Upper lobe of left lung (tissue), 6 donors: ENCODE results near the gene KCNK6. TPM values are rescaled to one million over a fixed set of nuclear protein-coding genes. Genes with fewer than 3 reads are reported as not detected.
A peak's percentile ranks its signal among the peaks of the same experiment; 100 is the strongest.

ENCODE experiments used
- ATAC-seq, 2 donors: fragments of 200-7000 bp; cut with Tn5 transposase; one replicate each; pipeline ENCODE4 v1.9.1; 2022; ENCODE audit warnings: mild to moderate bottlenecking in 2 of 2, moderate library complexity in 2 of 2; ENCODE audit not compliant: low FRiP score in 2 of 2
- DNase-seq, 2 donors: peaks; one replicate each; pipeline ENCODE4 v3.0.0-alpha.2; 2019 to 2020
- H3K27ac ChIP-seq, 4 donors: fragments of 200-600 bp; sonication (generic); one replicate each; pipeline ENCODE4 v1.5.1; 2016 to 2019
- H3K27me3 ChIP-seq, 4 donors: fragments of 200-600 bp; sonication (generic); one replicate each; pipeline ENCODE4 v1.5.1; 2017 to 2019
- H3K36me3 ChIP-seq, 4 donors: fragments of 200-600 bp; sonication (generic); one replicate each; pipeline ENCODE4 v1.5.1; 2016 to 2019
- H3K4me1 ChIP-seq, 4 donors: fragments of 200-600 bp; sonication (generic); one replicate each; pipeline ENCODE4 v1.5.1; 2018 to 2019
- H3K4me3 ChIP-seq, 4 donors: fragments of 200-600 bp; sonication (generic); one replicate each; pipeline ENCODE4 v1.5.1; 2017 to 2019; ENCODE audit warnings: mild to moderate bottlenecking in 2 of 4, moderate library complexity in 1 of 4
- H3K9me3 ChIP-seq, 4 donors: fragments of 200-600 bp; sonication (generic); one replicate each; pipeline ENCODE4 v1.5.1; 2018 to 2019
- EP300 ChIP-seq, 4 donors: sonication (generic); formaldehyde crosslinking; IDR thresholded peaks; one replicate each; pipeline ENCODE4 v1.5.1; 2017; ENCODE audit warnings: antibody characterized with exemption in 4 of 4, control low read depth in 2 of 4
- POLR2A ChIP-seq, 4 donors: fragments of 450-650 bp; IDR thresholded peaks; one replicate each; pipeline ENCODE4 v1.5.1; 2016 to 2017; ENCODE audit warnings: antibody characterized with exemption in 4 of 4, mild to moderate bottlenecking in 2 of 4
- POLR2AphosphoS5 ChIP-seq, 2 donors: sonication (generic); formaldehyde crosslinking; IDR thresholded peaks; one replicate each; pipeline ENCODE4 v1.5.1; 2017; ENCODE audit warnings: antibody characterized with exemption in 2 of 2
- WGBS, 2 donors: methylation state at CpG; one replicate each; pipeline ENCODE4 v1.1.5; 2017 to 2018; 5-methylcytosine and 5-hydroxymethylcytosine counted together
- total RNA-seq, 6 donors: library from RNA; depleted of rRNA in 4 of 6; stranded (reverse); fragments of >200 nt in 4 of 6; gene quantifications; one replicate each; pipeline versions ENCODE4 v1.1.0 to v1.2.1, GENCODE V29; 2016 to 2021
- TF ChIP-seq, protein P1 (sequence below), 6 experiments: fragments of 450-650 bp in 4 of 6; fragments of 200-600 bp in 2 of 6; sonication (generic) in 2 of 6; IDR thresholded peaks; one replicate each; pipeline ENCODE4 v1.5.1; 2016 to 2019; ENCODE audit warnings: antibody characterized with exemption in 6 of 6
- donor health status: DM: no; HTN: no; CAD: no; lungs with moderate emphysema.
- donor health status: DM: no; HTN: yes; CAD: no; lungs with severe emphysema.

KCNK6 gene
- total RNA-seq, 6 donors from 2014 or later, result 6.8 to 22.0 (median 12.0) TPM

DNA sequence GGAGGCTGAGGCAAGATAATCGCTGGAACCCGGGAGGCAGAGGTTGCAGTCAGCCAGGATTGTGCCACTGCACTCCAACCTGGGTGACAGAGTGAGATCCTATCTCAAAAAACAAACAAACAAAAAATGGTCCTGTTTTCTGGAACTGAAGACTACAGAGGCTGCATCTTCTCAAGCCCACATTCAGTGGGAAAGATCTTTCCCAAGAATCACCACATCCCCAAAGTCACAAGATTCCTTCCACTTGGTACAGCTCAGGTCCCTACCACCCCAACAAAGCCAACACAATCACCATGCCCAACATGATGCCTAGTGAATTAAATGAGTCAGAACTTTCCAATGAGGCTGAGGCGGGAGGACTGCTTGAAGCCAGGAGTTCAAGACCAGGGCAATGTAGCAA lies 31.2 kb downstream of the KCNK6 start:
- DNase-seq (no peak), ATAC-seq (no peak)
- Histone ChIP-seq H3K4me3 (no peak overlapping the region), H3K27me3 (peaks cover 0 to 5% (median 0%) of the 10 kb centered on the region in 4 donors), H3K4me1 (no peaks in the 10 kb centered on the region), H3K9me3 (no peaks in the 10 kb centered on the region), H3K27ac (no peak overlapping the region), H3K36me3 (no peaks in the 10 kb centered on the region)
- TF ChIP-seq EP300 (IDR thresholded peaks at IDR 0.05), result no peak
- TF ChIP-seq, protein P1, sequence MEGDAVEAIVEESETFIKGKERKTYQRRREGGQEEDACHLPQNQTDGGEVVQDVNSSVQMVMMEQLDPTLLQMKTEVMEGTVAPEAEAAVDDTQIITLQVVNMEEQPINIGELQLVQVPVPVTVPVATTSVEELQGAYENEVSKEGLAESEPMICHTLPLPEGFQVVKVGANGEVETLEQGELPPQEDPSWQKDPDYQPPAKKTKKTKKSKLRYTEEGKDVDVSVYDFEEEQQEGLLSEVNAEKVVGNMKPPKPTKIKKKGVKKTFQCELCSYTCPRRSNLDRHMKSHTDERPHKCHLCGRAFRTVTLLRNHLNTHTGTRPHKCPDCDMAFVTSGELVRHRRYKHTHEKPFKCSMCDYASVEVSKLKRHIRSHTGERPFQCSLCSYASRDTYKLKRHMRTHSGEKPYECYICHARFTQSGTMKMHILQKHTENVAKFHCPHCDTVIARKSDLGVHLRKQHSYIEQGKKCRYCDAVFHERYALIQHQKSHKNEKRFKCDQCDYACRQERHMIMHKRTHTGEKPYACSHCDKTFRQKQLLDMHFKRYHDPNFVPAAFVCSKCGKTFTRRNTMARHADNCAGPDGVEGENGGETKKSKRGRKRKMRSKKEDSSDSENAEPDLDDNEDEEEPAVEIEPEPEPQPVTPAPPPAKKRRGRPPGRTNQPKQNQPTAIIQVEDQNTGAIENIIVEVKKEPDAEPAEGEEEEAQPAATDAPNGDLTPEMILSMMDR (IDR thresholded peaks at IDR 0.05), result no peak
- TF ChIP-seq POLR2A (IDR thresholded peaks at IDR 0.05), result no peak
- TF ChIP-seq POLR2AphosphoS5 (IDR thresholded peaks at IDR 0.05), result no peak
- 74 to 78% methylated on average over 3 of the region's 3 CpGs for WGBS, 2 donors

- no peak for DNase-seq
- H3K36me3 ChIP-seq, result no peaks in the 10 kb centered on the region
- H3K4me3 ChIP-seq, result no peak overlapping the region
- WGBS, 2 donors, result 82 to 85% methylated on average over 3 to 4 of the region's 9 CpGs
- peaks cover 0 to 5% (median 0%) of the 10 kb centered on the region in 4 donors for H3K27me3 ChIP-seq
- H3K4me1 ChIP-seq, result no peaks in the 10 kb centered on the region
- no peak for ATAC-seq
- no peak overlapping the region for H3K27ac ChIP-seq
- H3K9me3 ChIP-seq, result no peaks in the 10 kb centered on the region
- TF ChIP-seq POLR2AphosphoS5 (IDR thresholded peaks at IDR 0.05) (no peak), POLR2A (IDR thresholded peaks at IDR 0.05) (no peak), EP300 (IDR thresholded peaks at IDR 0.05) (no peak)
- TF ChIP-seq, protein P1 (IDR thresholded peaks at IDR 0.05), result no peak
Measured at GRCh38 chr19:38351865-38352395, 32.3 kb downstream of the KCNK6 start.

- no peak for DNase-seq
- Histone ChIP-seq H3K36me3 (no peaks in the 10 kb centered on the region), H3K9me3 (no peaks in the 10 kb centered on the region), H3K27me3 (peaks cover 0 to 5% (median 0%) of the 10 kb centered on the region in 4 donors), H3K4me1 (no peaks in the 10 kb centered on the region), H3K4me3 (no peak overlapping the region), H3K27ac (no peak overlapping the region)
- no peak for ATAC-seq
- 71 to 85% methylated on average over 7 to 8 of the region's 8 CpGs for WGBS, 2 donors
- TF ChIP-seq POLR2A (IDR thresholded peaks at IDR 0.05), result no peak
- TF ChIP-seq EP300 (IDR thresholded peaks at IDR 0.05), result no peak
- TF ChIP-seq, protein P1 (IDR thresholded peaks at IDR 0.05), result no peak
- TF ChIP-seq POLR2AphosphoS5 (IDR thresholded peaks at IDR 0.05), result no peak
Measured at GRCh38 chr19:38352611-38353010, 33.0 kb downstream of the KCNK6 start.

GRCh38 chr19:38355728-38356725 lies 36.4 kb downstream of the KCNK6 start:
- peak in 1 of 2 donors; percentile 4 for ATAC-seq
- H3K4me3 ChIP-seq, result no peak overlapping the region
- TF ChIP-seq, protein P1 (IDR thresholded peaks at IDR 0.05), result no peak
- TF ChIP-seq EP300 (IDR thresholded peaks at IDR 0.05), result no peak
- no peak for TF ChIP-seq POLR2A (IDR thresholded peaks at IDR 0.05)
- H3K27me3 ChIP-seq, result peaks cover 0 to 13% (median 1%) of the 10 kb centered on the region in 4 donors
- 73% methylated on average over 16 of the region's 16 CpGs for WGBS, 2 donors
- no peaks in the 10 kb centered on the region for H3K36me3 ChIP-seq
- DNase-seq, result no peak
- no peak overlapping the region for H3K27ac ChIP-seq
- peaks cover 0 to 1% (median under 1%) of the 10 kb centered on the region in 4 donors for H3K4me1 ChIP-seq
- no peaks in the 10 kb centered on the region for H3K9me3 ChIP-seq
